Neuronal stem cell (in vitro differentiated cells): Measurements from ENCODE around the gene RNASE7.

Experiments
- DNase-seq: peaks from one replicate; pipeline ENCODE4 v3.0.0-alpha.2; 2013; ENCODE audit warnings: low spot score
- H2AFZ ChIP-seq: one replicate; pipeline ENCODE4 v1.6.1; 2013; ENCODE audit warnings: mild to moderate bottlenecking, low read length, inconsistent platforms
- H2AK5ac ChIP-seq: 2 replicates; pipeline ENCODE4 v1.6.1; 2013; ENCODE audit warnings: low read depth, mild to moderate bottlenecking, inconsistent platforms, low read length, moderate library complexity, mixed read lengths
- H2BK120ac ChIP-seq: 2 replicates; pipeline ENCODE4 v1.6.1; 2013; ENCODE audit warnings: low read depth, mild to moderate bottlenecking, inconsistent platforms, low read length, moderate library complexity, mixed read lengths
- H2BK12ac ChIP-seq: one replicate; pipeline ENCODE4 v1.6.1; 2013; ENCODE audit warnings: low read length, inconsistent platforms
- H2BK15ac ChIP-seq: 2 replicates; pipeline ENCODE4 v1.6.1; 2013; ENCODE audit warnings: mild to moderate bottlenecking, low read length, inconsistent platforms, mixed read lengths
- H2BK5ac ChIP-seq: one replicate; pipeline ENCODE4 v1.6.1; 2013; ENCODE audit warnings: inconsistent platforms, mild to moderate bottlenecking, low read length, moderate library complexity
- H3K14ac ChIP-seq: one replicate; pipeline ENCODE4 v1.6.1; 2013; ENCODE audit warnings: low read length, inconsistent platforms
- H3K18ac ChIP-seq: 2 replicates; pipeline ENCODE4 v1.6.1; 2013; ENCODE audit warnings: low read length, inconsistent platforms
- H3K23ac ChIP-seq: 2 replicates; pipeline ENCODE4 v1.6.1; 2013; ENCODE audit warnings: low read depth, mild to moderate bottlenecking, mixed read lengths, low read length, inconsistent platforms; ENCODE audit not compliant: poor library complexity
- H3K27ac ChIP-seq: replicated peaks from 3 replicates; pipeline ENCODE4 v1.5.1; 2013; ENCODE audit warnings: low read length, inconsistent platforms
- H3K27me3 ChIP-seq, 3 experiments: 2 replicates each; pipeline ENCODE4 v1.6.1; 2013; ENCODE audit warnings: low read length in 3 of 3, mild to moderate bottlenecking in 2 of 3, inconsistent platforms in 1 of 3, low read depth in 1 of 3, mixed read lengths in 1 of 3, moderate library complexity in 1 of 3; ENCODE audit not compliant: control insufficient read depth in 3 of 3, insufficient read depth in 3 of 3
- H3K36me3 ChIP-seq, 2 donors: replicated peaks in 1 of 2; 2 replicates each; pipeline ENCODE4 v1.6.1; 2013; ENCODE audit warnings: low read length in 2 of 2; ENCODE audit not compliant: control insufficient read depth in 2 of 2, insufficient read depth in 2 of 2
- H3K4ac ChIP-seq: 2 replicates; pipeline ENCODE4 v1.6.1; 2013; ENCODE audit warnings: inconsistent platforms, mild to moderate bottlenecking, low read length, moderate library complexity
- H3K4me1 ChIP-seq, 2 donors: 1 replicate in 1 of 2; 2 replicates in 1 of 2; pipeline ENCODE4 v1.6.1; 2013; ENCODE audit warnings: low read length in 2 of 2, low read depth in 1 of 2; ENCODE audit not compliant: control insufficient read depth in 2 of 2, insufficient read depth in 1 of 2
- H3K4me2 ChIP-seq: one replicate; pipeline ENCODE4 v1.6.1; 2013; ENCODE audit warnings: mild to moderate bottlenecking, low read length, inconsistent platforms; ENCODE audit not compliant: insufficient read depth, poor library complexity, severe bottlenecking
- H3K4me3 ChIP-seq, 2 donors: 2 replicates each; pipeline ENCODE4 v1.5.1; 2013; ENCODE audit warnings: low read length in 2 of 2, mild to moderate bottlenecking in 2 of 2, inconsistent platforms in 1 of 2, moderate library complexity in 1 of 2
- H3K79me1 ChIP-seq: one replicate; pipeline ENCODE4 v1.6.1; 2013; ENCODE audit warnings: low read depth, mild to moderate bottlenecking, inconsistent platforms, low read length, moderate library complexity
- H3K9ac ChIP-seq: one replicate; pipeline ENCODE4 v1.6.1; 2013; ENCODE audit warnings: mild to moderate bottlenecking, low read depth, low read length, inconsistent platforms; ENCODE audit not compliant: poor library complexity
- H3K9me3 ChIP-seq, 2 donors: replicated peaks in 1 of 2; 2 replicates each; pipeline versions ENCODE3 to v1.6.1; 2013; ENCODE audit warnings: low read length in 2 of 2, mild to moderate bottlenecking in 2 of 2, inconsistent platforms in 1 of 2, low read depth in 1 of 2, mixed read lengths in 1 of 2, moderate library complexity in 1 of 2; ENCODE audit not compliant: control insufficient read depth in 2 of 2, insufficient read depth in 1 of 2
- H4K8ac ChIP-seq: one replicate; pipeline ENCODE4 v1.6.1; 2013; ENCODE audit warnings: low read depth, mild to moderate bottlenecking, inconsistent platforms, low read length, moderate library complexity
- H4K91ac ChIP-seq: one replicate; pipeline ENCODE4 v1.6.1; 2013; ENCODE audit warnings: low read length, low read depth, mild to moderate bottlenecking, inconsistent platforms; ENCODE audit not compliant: poor library complexity
- WGBS, 2 donors: extraction: QIAGEN DNeasy Blood & Tissue Kit; methylation state at CpG; one replicate each; pipeline ENCODE4 v1.1.7; 2013; ENCODE audit warnings: missing lambda C conversion rate in 2 of 2, mixed read lengths in 1 of 2; ENCODE audit not compliant: insufficient read length in 2 of 2, insufficient replicate concordance in 1 of 2; ENCODE audit errors: extremely low coverage in 2 of 2; 5-methylcytosine and 5-hydroxymethylcytosine counted together

Gene RNASE7

GRCh38 chr14:20998139-20998538 lies 44.0 kb upstream of the RNASE7 start:
- H3K4me3 ChIP-seq: no peak overlapping the region

DNA sequence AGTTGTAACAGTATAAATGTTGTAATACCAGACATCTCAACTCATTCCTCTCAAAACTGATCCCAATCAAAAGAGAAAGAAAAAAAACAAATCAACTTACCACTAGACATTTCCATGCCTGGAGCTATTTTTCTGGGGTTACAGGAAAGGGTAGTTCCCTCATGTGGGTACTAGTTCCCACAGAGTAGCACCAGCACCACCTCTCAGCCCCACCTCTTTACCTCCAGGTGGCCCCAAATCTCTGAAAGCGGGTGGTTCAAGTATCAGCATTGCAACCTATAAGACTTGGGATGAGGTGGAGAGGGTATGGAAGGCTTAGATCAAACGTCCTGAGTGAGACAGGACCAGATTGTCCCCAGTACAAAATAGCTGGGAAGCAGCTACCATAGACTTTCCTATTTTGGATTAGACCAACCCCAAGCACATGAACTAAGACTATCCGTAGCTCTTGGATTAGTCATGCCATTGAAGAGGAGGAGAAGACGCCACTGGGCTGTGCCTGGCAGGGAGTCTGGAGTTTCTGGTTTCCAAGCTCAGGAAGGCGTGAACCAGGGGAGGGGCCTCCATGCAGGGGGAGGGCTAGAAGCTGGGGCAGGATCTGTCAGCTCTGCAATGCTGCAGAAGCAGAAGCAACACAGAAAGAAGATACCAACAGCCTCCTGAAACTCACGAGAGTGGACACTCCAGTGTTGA lies 43.3 kb upstream of the RNASE7 start, which contains the start of gene SLC39A2:
Gene SLC39A2 (plus strand): TSS at position 620 of the 693 bp plus-strand sequence. CDS start 154 bp downstream, outside the sequence.
- H2BK120ac ChIP-seq: no peak within 1 kb of the TSS
- H3K36me3 ChIP-seq: peaks cover 21 to 41% of the 10 kb centered on the region in 2 donors
- no peak within 1 kb of the TSS for H3K4ac ChIP-seq
- no peak within 1 kb of the TSS for H3K4me2 ChIP-seq
- H3K27me3 ChIP-seq: no peaks in the 10 kb centered on the region
- H3K9me3 ChIP-seq: no peaks in the 10 kb centered on the region
- peaks cover 0 to under 1% of the 10 kb centered on the region in 2 donors for H3K4me1 ChIP-seq
- H4K8ac ChIP-seq: no peak within 1 kb of the TSS
- H2AK5ac ChIP-seq: no peak within 1 kb of the TSS
- no peak within 1 kb of the TSS for H2BK5ac ChIP-seq
- no peak for DNase-seq
- H3K4me3 ChIP-seq: no peak within 1 kb of the TSS
- no CpG with 5 or more reads among the region's 6 CpGs for WGBS, 2 donors
- H3K79me1 ChIP-seq: no peaks in the 10 kb centered on the region
- no peak within 1 kb of the TSS for H3K9ac ChIP-seq
- H2BK12ac ChIP-seq: no peak within 1 kb of the TSS
- H3K23ac ChIP-seq: no peak within 1 kb of the TSS
- no peak within 1 kb of the TSS for H2AFZ ChIP-seq
- H3K18ac ChIP-seq: no peak within 1 kb of the TSS
- H3K27ac ChIP-seq: no peak within 1 kb of the TSS
- H2BK15ac ChIP-seq: no peak within 1 kb of the TSS
- no peak within 1 kb of the TSS for H4K91ac ChIP-seq
- H3K14ac ChIP-seq: no peak within 1 kb of the TSS

More at GRCh38 chr14:20998139-20998538, 44.0 kb upstream of the RNASE7 start:
- Histone ChIP-seq H4K8ac (no peak overlapping the region), H3K79me1 (no peaks in the 10 kb centered on the region), H2BK12ac (no peak overlapping the region), H4K91ac (no peak overlapping the region), H3K9ac (no peak overlapping the region), H3K4ac (no peak overlapping the region), H3K4me2 (no peak overlapping the region), H3K18ac (no peak overlapping the region), H3K4me1 (no peaks in the 10 kb centered on the region), H2BK15ac (no peak overlapping the region), H3K23ac (no peak overlapping the region), H3K27me3 (no peaks in the 10 kb centered on the region), H2AFZ (no peak overlapping the region), H3K14ac (no peak overlapping the region), H3K36me3 (peaks cover 23 to 47% of the 10 kb centered on the region in 2 donors), H2BK5ac (no peak overlapping the region), H2AK5ac (no peak overlapping the region), H2BK120ac (no peak overlapping the region), H3K27ac (no peak overlapping the region), H3K9me3 (no peaks in the 10 kb centered on the region)
- WGBS, 2 donors: no CpG with 5 or more reads among the region's 3 CpGs
- no peak for DNase-seq

DNA sequence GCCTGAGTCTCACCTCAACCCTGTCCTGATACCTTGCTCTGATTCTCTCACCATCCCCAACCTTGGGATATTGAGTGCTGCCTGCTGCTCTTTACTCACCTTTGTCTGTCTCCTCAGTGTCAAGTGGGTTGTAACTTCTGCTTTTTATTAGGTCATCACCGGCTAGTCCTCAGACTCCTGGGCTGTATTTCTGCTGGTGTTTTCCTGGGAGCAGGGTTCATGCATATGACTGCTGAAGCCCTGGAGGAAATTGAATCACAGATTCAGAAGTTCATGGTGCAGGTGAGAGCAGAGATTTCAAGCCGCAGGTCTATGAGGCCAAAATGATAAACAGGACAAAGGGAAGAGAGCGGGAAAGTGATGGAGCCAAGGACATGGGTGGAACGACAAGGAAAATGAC lies 42.6 kb upstream of the RNASE7 start:
- Histone ChIP-seq H2AK5ac (no peak overlapping the region), H3K18ac (no peak overlapping the region), H3K27ac (no peak overlapping the region), H4K8ac (no peak overlapping the region), H3K4me1 (peaks cover 0 to 4% of the 10 kb centered on the region in 2 donors), H2BK120ac (no peak overlapping the region), H3K23ac (no peak overlapping the region), H3K14ac (no peak overlapping the region), H3K36me3 (peaks cover 17 to 34% of the 10 kb centered on the region in 2 donors), H3K9ac (no peak overlapping the region), H3K9me3 (no peaks in the 10 kb centered on the region), H2BK12ac (no peak overlapping the region), H2BK5ac (no peak overlapping the region), H4K91ac (no peak overlapping the region), H2AFZ (no peak overlapping the region), H3K79me1 (no peaks in the 10 kb centered on the region), H2BK15ac (no peak overlapping the region), H3K27me3 (no peaks in the 10 kb centered on the region), H3K4ac (no peak overlapping the region), H3K4me2 (no peak overlapping the region), H3K4me3 (no peak overlapping the region)
- no peak for DNase-seq
- no CpG with 5 or more reads among the region's 4 CpGs for WGBS, 2 donors

DNA sequence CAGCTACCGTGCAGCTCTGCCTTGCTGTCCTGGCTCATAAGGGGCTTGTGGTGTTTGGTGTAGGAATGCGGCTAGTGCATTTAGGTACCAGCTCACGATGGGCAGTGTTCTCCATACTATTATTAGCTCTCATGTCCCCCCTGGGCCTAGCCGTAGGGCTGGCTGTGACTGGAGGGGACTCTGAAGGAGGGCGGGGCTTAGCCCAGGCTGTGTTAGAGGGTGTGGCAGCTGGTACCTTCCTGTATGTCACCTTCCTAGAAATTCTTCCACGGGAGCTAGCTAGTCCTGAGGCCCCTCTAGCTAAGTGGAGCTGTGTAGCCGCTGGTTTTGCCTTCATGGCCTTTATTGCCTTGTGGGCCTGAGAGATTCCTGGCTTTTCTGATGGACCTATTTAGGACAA lies 40.9 kb upstream of the RNASE7 start:
- H2AFZ ChIP-seq: no peak overlapping the region
- H3K4me2 ChIP-seq: no peak overlapping the region
- no peak overlapping the region for H3K9ac ChIP-seq
- H3K36me3 ChIP-seq: peaks cover 4 to 17% of the 10 kb centered on the region in 2 donors
- H4K91ac ChIP-seq: no peak overlapping the region
- no peak overlapping the region for H2BK15ac ChIP-seq
- H3K79me1 ChIP-seq: no peaks in the 10 kb centered on the region
- no peak for DNase-seq
- no CpG with 5 or more reads among the region's 7 CpGs for WGBS, 2 donors
- H3K27ac ChIP-seq: no peak overlapping the region
- no peak overlapping the region for H4K8ac ChIP-seq
- no peak overlapping the region for H3K18ac ChIP-seq
- no peak overlapping the region for H2BK120ac ChIP-seq
- H2BK5ac ChIP-seq: no peak overlapping the region
- peaks cover 0 to 4% of the 10 kb centered on the region in 2 donors for H3K4me1 ChIP-seq
- H3K4ac ChIP-seq: no peak overlapping the region
- peak overlapping the region in 1 of 2 donors; percentile 4 for H3K4me3 ChIP-seq
- no peaks in the 10 kb centered on the region for H3K27me3 ChIP-seq
- no peak overlapping the region for H3K14ac ChIP-seq
- no peak overlapping the region for H3K23ac ChIP-seq
- H2AK5ac ChIP-seq: no peak overlapping the region
- H2BK12ac ChIP-seq: no peak overlapping the region
- H3K9me3 ChIP-seq: no peaks in the 10 kb centered on the region
